Heart left ventricle (tissue), 16 donors: Measurements from ENCODE around the gene TNNI3K. TPM values are rescaled to one million over a fixed set of nuclear protein-coding genes. Genes with fewer than 3 reads are reported as not detected.

Experiments used
- ATAC-seq, 4 donors: fragments of 200-7000 bp; cut with Tn5 transposase; one replicate each; pipeline ENCODE4 v1.9.1; 2020 to 2022; ENCODE audit warnings: moderate library complexity in 4 of 4, mild to moderate bottlenecking in 3 of 4, moderate number of reproducible peaks in 1 of 4
- DNase-seq, 5 donors: peaks; one replicate each; pipeline ENCODE4 v3.0.0-alpha.2; 2020
- H3K27ac ChIP-seq, 12 donors: fragments of 200-600 bp; sonication (generic) in 4 of 12; one replicate each; pipeline versions ENCODE4 v1.5.0 to v1.8.0; 2016 to 2022; ENCODE audit warnings: mild to moderate bottlenecking in 2 of 12
- H3K27me3 ChIP-seq, 9 donors: fragments of 200-600 bp; sonication (generic) in 2 of 9; one replicate each; pipeline versions ENCODE4 v1.5.1 to v1.8.0; 2016 to 2022; ENCODE audit warnings: mild to moderate bottlenecking in 3 of 9
- H3K36me3 ChIP-seq, 9 donors: fragments of 200-600 bp; sonication (generic) in 2 of 9; one replicate each; pipeline versions ENCODE4 v1.5.0 to v1.8.0; 2018 to 2022; ENCODE audit warnings: mild to moderate bottlenecking in 2 of 9
- H3K4me1 ChIP-seq, 12 donors: fragments of 200-600 bp; sonication (generic) in 4 of 12; one replicate each; pipeline versions ENCODE4 v1.5.0 to v1.8.0; 2016 to 2022; ENCODE audit warnings: mild to moderate bottlenecking in 3 of 12
- H3K4me3 ChIP-seq, 12 donors: fragments of 200-600 bp; sonication (generic) in 4 of 12; one replicate each; pipeline versions ENCODE4 v1.5.0 to v1.8.0; 2017 to 2022; ENCODE audit warnings: mild to moderate bottlenecking in 9 of 12, moderate library complexity in 4 of 12
- H3K9me3 ChIP-seq, 12 donors: fragments of 200-600 bp; sonication (generic) in 4 of 12; one replicate each; pipeline versions ENCODE4 v1.5.0 to v1.8.0; 2016 to 2022; ENCODE audit warnings: mild to moderate bottlenecking in 1 of 12
- CTCF ChIP-seq, 12 donors: fragments of 200-600 bp; sonication (generic) in 4 of 12; IDR thresholded peaks; one replicate each; pipeline versions ENCODE4 v1.5.0 to v1.8.0; 2018 to 2022; ENCODE audit warnings: antibody characterized with exemption in 12 of 12, mild to moderate bottlenecking in 5 of 12
- POLR2A ChIP-seq, 2 donors: fragments of 450-650 bp; IDR thresholded peaks; one replicate each; pipeline ENCODE4 v1.6.1; 2017; ENCODE audit warnings: antibody characterized with exemption in 2 of 2, mild to moderate bottlenecking in 2 of 2, moderate library complexity in 2 of 2
- WGBS, 4 donors: extraction: QIAGEN DNeasy Blood & Tissue Kit in 2 of 4; methylation state at CpG; one replicate each; pipeline versions ENCODE4 v1.1.5 to v1.1.7; 2013 to 2018; 5-methylcytosine and 5-hydroxymethylcytosine counted together
- intact Hi-C, 10 donors: fragments of 100-400 bp; cut with DNase I; formaldehyde crosslinking; loops; one replicate each; pipeline versions ENCODE4 v1.11.1 to v1.14.2; 2022
- polyA plus RNA-seq, 2 donors: library from polyadenylated mRNA; stranded (reverse); fragments of 200-250 nt; gene quantifications; one replicate each; pipeline ENCODE4 v1.2.3, GENCODE V29; 2013
- total RNA-seq, 9 donors: library from RNA; depleted of rRNA in 2 of 9; stranded (reverse); fragments of >200 nt in 2 of 9; fragmentation: NEBNext Ultra II Directional in 3 of 9; extraction: Animal tissue kit (Norgen Biotek cat#: 25700) in 3 of 9; gene quantifications; one replicate each; pipeline versions ENCODE4 v1.1.0 to v1.2.4, GENCODE V29; 2016 to 2023
- donor health status: ischemic (EF 13 %, LVEDD 7.1; RV severe dilation, severe dysfunction).
- donor health status: healthy with polysubstance abuse.
- donor health status: DM: no; HTN: yes; CAD: no.
- donor health status: DM: no; HTN: no; CAD: no.
- donor health status: ischemic (EF 25% LVEDD 6.9; RV normal size, moderate dysfunction).
- donor health status: ischemic (EF 25% LVEDD 5.7; RV mildly dilated, moderate dysfunction).
- donor health status: healthy.
- donor health status: DM: yes; HTN: yes; CAD: no.
- donor health status: ischemic (EF 35%, LVEDD 5.7; RV mildly dilated, moderate dysfunction).
- donor health status: nonischemic (EF 11% LVEDD 7.7; RV severe dilation, severe dysfunction).
- donor health status: DM: yes; HTN: yes; CAD: no.
- donor health status: PGD.
- donor health status: ischemic (EF 29% LVEDD 5.4; RV normal size, mild dysfunction).
- donor health status: nonischemic (EF 23%, LVEDD 6.1; RV moderate dilation, normal function).

TNNI3K gene
- total and polyA plus RNA-seq, 11 donors, result 11.5 to 108 (median 59.9) TPM

GRCh38 chr1:74399249-74399648 is 164.1 kb downstream of the TNNI3K start:
- DNase-seq, result no peak
- Histone ChIP-seq H3K27me3 (no peaks in the 10 kb centered on the region), H3K27ac (no peak overlapping the region), H3K4me3 (no peak overlapping the region), H3K9me3 (peaks cover 0 to 8% (median 0%) of the 10 kb centered on the region in 12 donors), H3K4me1 (peaks cover 0 to 32% (median 19%) of the 10 kb centered on the region in 12 donors), H3K36me3 (peaks cover 0 to 7% (median 0%) of the 10 kb centered on the region in 9 donors)
- ATAC-seq, result no peak
- no peak for TF ChIP-seq CTCF (IDR thresholded peaks at IDR 0.05)
- TF ChIP-seq POLR2A (IDR thresholded peaks at IDR 0.05), result no peak
- intact Hi-C loops, result no loop called here
- 86 to 95% (median 90%) methylated on average over 5 of the region's 5 CpGs for WGBS, 4 donors

- H3K27ac ChIP-seq, result no peak overlapping the region
- H3K27me3 ChIP-seq, result no peaks in the 10 kb centered on the region
- H3K9me3 ChIP-seq, result peaks cover 0 to 15% (median 0%) of the 10 kb centered on the region in 12 donors
- H3K4me1 ChIP-seq, result peaks cover 0 to 4% (median 0%) of the 10 kb centered on the region in 12 donors
- H3K36me3 ChIP-seq, result peaks cover 0 to 16% (median 0%) of the 10 kb centered on the region in 9 donors
- TF ChIP-seq POLR2A (IDR thresholded peaks at IDR 0.05) (no peak), CTCF (IDR thresholded peaks at IDR 0.05) (no peak)
- DNase-seq (no peak), ATAC-seq (no peak)
- no peak overlapping the region for H3K4me3 ChIP-seq
- 82 to 88% (median 85%) methylated on average over 1 of the region's 1 CpG for WGBS, 4 donors
- intact Hi-C loops, result no loop called here
These were observed 167.7 kb downstream of the TNNI3K start for GRCh38 chr1:74402873-74403272.

- H3K27me3 ChIP-seq, result no peaks in the 10 kb centered on the region
- no peak for TF ChIP-seq POLR2A (IDR thresholded peaks at IDR 0.05)
- TF ChIP-seq CTCF (IDR thresholded peaks at IDR 0.05), result no peak
- H3K27ac ChIP-seq, result no peak overlapping the region
- H3K9me3 ChIP-seq, result peaks cover 0 to 15% (median 0%) of the 10 kb centered on the region in 12 donors
- intact Hi-C loops, result no loop called here
- H3K36me3 ChIP-seq, result peaks cover 0 to 16% (median 0%) of the 10 kb centered on the region in 9 donors
- peaks cover 0 to 4% (median 0%) of the 10 kb centered on the region in 12 donors for H3K4me1 ChIP-seq
- ATAC-seq (no peak), DNase-seq (no peak)
- no peak overlapping the region for H3K4me3 ChIP-seq
- 83 to 90% (median 87%) methylated on average over 1 of the region's 1 CpG for WGBS, 4 donors
These were observed 168.4 kb downstream of the TNNI3K start for GRCh38 chr1:74403606-74404005.

- Histone ChIP-seq H3K9me3 (peaks cover 0 to 15% (median 0%) of the 10 kb centered on the region in 12 donors), H3K27ac (no peak overlapping the region), H3K27me3 (no peaks in the 10 kb centered on the region), H3K36me3 (peaks cover 0 to 16% (median 0%) of the 10 kb centered on the region in 9 donors), H3K4me3 (no peak overlapping the region), H3K4me1 (peaks cover 0 to 4% (median 0%) of the 10 kb centered on the region in 12 donors)
- ATAC-seq, result no peak
- DNase-seq, result no peak
- WGBS, 4 donors, result 35 to 55% (median 52%) methylated on average over 2 of the region's 2 CpGs
- TF ChIP-seq POLR2A (IDR thresholded peaks at IDR 0.05), result no peak
- no peak for TF ChIP-seq CTCF (IDR thresholded peaks at IDR 0.05)
- intact Hi-C loops, result no loop called here
These were observed 171.6 kb downstream of the TNNI3K start for GRCh38 chr1:74406759-74407158.
